WTC11 (cell line): Measurements from ENCODE around the gene KRT16.

ENCODE experiments used
- ATF1 ChIP-seq: sonication (generic); formaldehyde crosslinking; IDR thresholded peaks from 2 replicates; pipeline ENCODE4 v1.8.1; 2023; ENCODE audit warnings: mild to moderate bottlenecking, moderate library complexity, missing genetic modification reagents
- CTCF ChIP-seq: fragments of 200-600 bp; IDR thresholded peaks from 2 replicates; pipeline ENCODE4 v1.8.0; 2022; ENCODE audit warnings: antibody characterized with exemption
- ELF4 ChIP-seq: sonication (generic); formaldehyde crosslinking; IDR thresholded peaks from 2 replicates; pipeline ENCODE4 v1.8.1; 2022; ENCODE audit warnings: low read depth, mild to moderate bottlenecking, moderate library complexity, missing genetic modification reagents
- MXD4 ChIP-seq: fragments of 250-450 bp; sonication (Bioruptor Pico); IDR thresholded peaks from 2 replicates; pipeline ENCODE4 v1.8.0; 2021; ENCODE audit warnings: mild to moderate bottlenecking, moderate library complexity, borderline replicate concordance
- NFATC4 ChIP-seq: fragments of 250-450 bp; sonication (Bioruptor Pico); IDR thresholded peaks from 2 replicates; pipeline ENCODE4 v1.9.0; 2021; ENCODE audit warnings: mild to moderate bottlenecking
- NR3C1 ChIP-seq: sonication (generic); formaldehyde crosslinking; conservative IDR thresholded peaks from 2 replicates; pipeline ENCODE4 v1.8.1; 2023; ENCODE audit warnings: low read depth, mild to moderate bottlenecking, missing genetic modification reagents
- OVOL2 ChIP-seq: fragments of 250-450 bp; sonication (Bioruptor Pico); IDR thresholded peaks from 2 replicates; pipeline ENCODE4 v1.9.0; 2021; ENCODE audit warnings: mild to moderate bottlenecking, borderline replicate concordance
- ZMAT4 ChIP-seq: fragments of 250-450 bp; sonication (Bioruptor Pico); IDR thresholded peaks from 2 replicates; pipeline ENCODE4 v1.9.0; 2021; ENCODE audit warnings: mild to moderate bottlenecking
- ZNF263 ChIP-seq: sonication (generic); formaldehyde crosslinking; IDR thresholded peaks from 2 replicates; pipeline ENCODE4 v1.8.1; 2022; ENCODE audit warnings: low read depth, mild to moderate bottlenecking, moderate library complexity, missing genetic modification reagents
- ZNF317 ChIP-seq: sonication (generic); formaldehyde crosslinking; IDR thresholded peaks from 2 replicates; pipeline ENCODE4 v1.8.1; 2023; ENCODE audit warnings: low read depth, mild to moderate bottlenecking, moderate library complexity, missing genetic modification reagents, borderline replicate concordance
- TF ChIP-seq, protein P1 (sequence below): sonication (generic); formaldehyde crosslinking; IDR thresholded peaks from 2 replicates; pipeline ENCODE4 v1.8.1; 2023; ENCODE audit warnings: mild to moderate bottlenecking, missing genetic modification reagents, moderate library complexity

DNA sequence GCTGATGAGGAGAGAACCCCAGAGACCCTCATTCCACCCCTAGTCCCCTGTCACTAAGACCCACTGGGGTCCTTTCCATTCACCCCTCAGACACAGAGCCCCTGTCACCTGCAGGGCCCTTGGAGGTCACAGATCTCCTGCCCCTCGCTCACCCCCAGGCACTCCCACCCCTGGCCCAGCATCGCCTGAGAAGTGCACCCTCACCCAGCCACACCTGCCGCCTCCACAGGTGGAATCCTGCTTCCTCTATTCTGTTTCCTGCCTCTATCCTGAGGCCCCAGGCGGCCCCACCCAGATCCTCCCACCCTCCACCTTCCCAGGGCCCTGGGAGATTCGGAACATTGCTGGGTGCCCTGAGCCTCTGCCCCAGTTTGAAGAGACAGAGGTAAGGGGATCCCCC lies 25.6 kb upstream of the KRT16 start:
- TF ChIP-seq CTCF (no peak), ZNF317 (CRISPR knock-in tag) (no peak), ELF4 (no peak), ZMAT4 (CRISPR knock-in tag) (no peak), NR3C1 (CRISPR knock-in tag) (no peak), MXD4 (no peak), OVOL2 (no peak), ZNF263 (CRISPR knock-in tag) (no peak), ATF1 (CRISPR knock-in tag) (no peak), NFATC4 (CRISPR knock-in tag) (no peak)
- TF ChIP-seq, protein P1, sequence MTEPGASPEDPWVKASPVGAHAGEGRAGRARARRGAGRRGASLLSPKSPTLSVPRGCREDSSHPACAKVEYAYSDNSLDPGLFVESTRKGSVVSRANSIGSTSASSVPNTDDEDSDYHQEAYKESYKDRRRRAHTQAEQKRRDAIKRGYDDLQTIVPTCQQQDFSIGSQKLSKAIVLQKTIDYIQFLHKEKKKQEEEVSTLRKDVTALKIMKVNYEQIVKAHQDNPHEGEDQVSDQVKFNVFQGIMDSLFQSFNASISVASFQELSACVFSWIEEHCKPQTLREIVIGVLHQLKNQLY (CRISPR knock-in tag) = no peak
